Caco-2 (cell line): ENCODE measurements around the gene FSHR. TPM values are rescaled to one million over a fixed set of nuclear protein-coding genes. Genes with fewer than 3 reads are reported as not detected.

Source experiments
- BruUV-seq: library from RNA; stranded (reverse); fragments of 400-500 nt; replicated peaks from 2 replicates; lab custom pipeline; 2021; lab: Mats Ljungman, UMichigan
- CTCF ChIA-PET: fragments of 300-600 bp; sonication (Branson Sonifier 250); formaldehyde crosslinking; loops from one replicate; lab custom pipeline; 2022; ENCODE audit warnings: antibody characterized with exemption; lab: Charles Lee
- POLR2A ChIA-PET: fragments of 300-600 bp; sonication (Branson Sonifier 250); formaldehyde crosslinking; loops from one replicate; lab custom pipeline; 2022; ENCODE audit warnings: antibody characterized with exemption; lab: Charles Lee
- DNase-seq, 2 experiments: peaks; one replicate each; pipeline versions ENCODE4 v3.0.0 to v3.0.0-alpha.2; 2020 to 2022
- H3K27me3 ChIP-seq: replicated peaks from 2 replicates; pipeline ENCODE4 v1.6.0; 2011; ENCODE audit warnings: low read length; ENCODE audit not compliant: control insufficient read depth, insufficient read depth
- H3K36me3 ChIP-seq: 2 replicates; pipeline ENCODE4 v1.5.1; 2011; ENCODE audit warnings: low read length; ENCODE audit not compliant: control insufficient read depth, insufficient read depth
- H3K4me1 ChIP-seq: fragments of 250-450 bp; sonication (Bioruptor Pico); 2 replicates; pipeline ENCODE4 v1.5.1; 2020; ENCODE audit warnings: mild to moderate bottlenecking
- H3K4me3 ChIP-seq: 2 replicates; pipeline ENCODE4 v1.5.1; 2011; ENCODE audit warnings: low read depth, mild to moderate bottlenecking, control low read depth, low read length
- H3K9me3 ChIP-seq: fragments of 250-450 bp; sonication (Bioruptor Pico); 2 replicates; pipeline ENCODE4 v1.5.1; 2020; ENCODE audit warnings: mild to moderate bottlenecking, moderate library complexity
- H3K27ac Mint-ChIP-seq: one replicate; pipeline ENCODE4 v1.8.0; 2022; ENCODE audit warnings: mixed read lengths; ENCODE audit not compliant: unreplicated experiment
- H3K27me3 Mint-ChIP-seq: one replicate; pipeline ENCODE4 v1.8.0; 2022; ENCODE audit warnings: mixed read lengths; ENCODE audit not compliant: insufficient read depth, unreplicated experiment
- H3K36me3 Mint-ChIP-seq: one replicate; pipeline ENCODE4 v1.8.0; 2022; ENCODE audit warnings: mild to moderate bottlenecking, mixed read lengths; ENCODE audit not compliant: insufficient read depth, unreplicated experiment
- H3K4me1 Mint-ChIP-seq: one replicate; pipeline ENCODE4 v1.8.0; 2022; ENCODE audit warnings: low read depth, mixed read lengths; ENCODE audit not compliant: unreplicated experiment
- H3K4me3 Mint-ChIP-seq: one replicate; pipeline ENCODE4 v1.8.0; 2022; ENCODE audit warnings: mild to moderate bottlenecking, moderate library complexity, mixed read lengths; ENCODE audit not compliant: unreplicated experiment
- H3K9me3 Mint-ChIP-seq: one replicate; pipeline ENCODE4 v1.8.0; 2022; ENCODE audit warnings: mixed read lengths; ENCODE audit not compliant: unreplicated experiment
- intact Hi-C: fragments of 100-400 bp; cut with micrococcal nuclease; formaldehyde crosslinking; loops from one replicate; pipeline ENCODE4 v1.10.0; 2022; ENCODE audit not compliant: unreplicated experiment
- total RNA-seq: library from RNA; stranded (reverse); gene quantifications from 2 replicates; pipeline ENCODE4 v1.2.3, GENCODE V29; 2022
- TF ChIP-seq, protein P1 (sequence below), 2 experiments: fragments of 200-600 bp in 1 of 2; IDR thresholded peaks; 1 replicate in 1 of 2; 2 replicates in 1 of 2; pipeline versions ENCODE4 v1.5.1 to v1.8.0; 2011 to 2022; ENCODE audit warnings: antibody characterized with exemption in 1 of 2, control low read depth in 1 of 2, inconsistent platforms in 1 of 2, low read depth in 1 of 2, low read length in 1 of 2, mild to moderate bottlenecking in 1 of 2, moderate library complexity in 1 of 2; ENCODE audit not compliant: insufficient read depth in 1 of 2, severe bottlenecking in 1 of 2, unreplicated experiment in 1 of 2

Gene FSHR
- total RNA-seq, 1 experiment from 2014 or later: 0.41 TPM

DNA sequence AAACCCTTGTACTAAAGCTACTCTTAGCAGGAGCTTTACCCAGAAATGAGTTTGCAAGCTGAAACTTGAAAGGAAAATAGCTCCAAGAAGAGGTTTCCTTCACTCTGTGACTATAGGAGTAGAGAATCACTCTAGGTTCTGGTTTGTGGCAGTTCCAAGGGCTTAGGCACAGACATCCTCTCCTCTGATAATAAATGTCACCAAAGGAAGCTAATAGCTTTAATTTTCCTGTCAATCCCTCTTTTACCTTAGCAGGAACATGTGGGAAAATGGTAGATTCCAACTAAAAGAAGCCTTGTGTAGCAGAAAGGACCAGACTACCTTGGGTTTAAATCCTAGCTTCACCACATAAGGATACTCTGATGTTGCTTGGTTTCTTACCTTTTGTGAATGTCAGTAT lies 104.0 kb downstream of the FSHR start:
- no peak overlapping the region for H3K4me3 ChIP-seq
- no peak for DNase-seq

DNA sequence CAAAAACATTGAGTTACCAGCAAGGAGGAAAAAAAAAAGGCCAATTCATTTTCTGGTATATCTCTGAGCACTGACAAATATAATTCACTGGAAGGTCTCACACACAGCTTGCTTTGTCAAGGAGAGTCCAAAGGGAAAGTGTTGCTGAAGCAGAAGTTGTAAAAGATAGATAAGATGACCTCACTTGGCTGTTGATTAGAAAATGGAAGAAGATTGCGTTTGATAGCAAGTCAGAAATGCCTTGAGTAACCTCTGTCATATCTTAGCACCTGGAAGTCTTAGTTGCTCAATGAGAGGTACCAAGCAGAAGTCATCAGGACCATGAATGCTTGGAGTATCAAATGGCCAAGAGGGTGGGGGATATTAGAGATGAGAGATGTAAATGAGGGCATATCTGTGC lies 105.2 kb downstream of the FSHR start:
- Mint-ChIP-seq H3K36me3 (no peaks in the 10 kb centered on the region), H3K9me3 (no peaks in the 10 kb centered on the region), H3K27me3 (no peaks in the 10 kb centered on the region), H3K27ac (no peak overlapping the region), H3K4me1 (no peaks in the 10 kb centered on the region), H3K4me3 (no peak overlapping the region)
- no peaks in the 10 kb centered on the region for H3K4me1 ChIP-seq
- no TSS peak for BruUV-seq
- CTCF ChIA-PET: no interaction called here
- TF ChIP-seq, protein P1, sequence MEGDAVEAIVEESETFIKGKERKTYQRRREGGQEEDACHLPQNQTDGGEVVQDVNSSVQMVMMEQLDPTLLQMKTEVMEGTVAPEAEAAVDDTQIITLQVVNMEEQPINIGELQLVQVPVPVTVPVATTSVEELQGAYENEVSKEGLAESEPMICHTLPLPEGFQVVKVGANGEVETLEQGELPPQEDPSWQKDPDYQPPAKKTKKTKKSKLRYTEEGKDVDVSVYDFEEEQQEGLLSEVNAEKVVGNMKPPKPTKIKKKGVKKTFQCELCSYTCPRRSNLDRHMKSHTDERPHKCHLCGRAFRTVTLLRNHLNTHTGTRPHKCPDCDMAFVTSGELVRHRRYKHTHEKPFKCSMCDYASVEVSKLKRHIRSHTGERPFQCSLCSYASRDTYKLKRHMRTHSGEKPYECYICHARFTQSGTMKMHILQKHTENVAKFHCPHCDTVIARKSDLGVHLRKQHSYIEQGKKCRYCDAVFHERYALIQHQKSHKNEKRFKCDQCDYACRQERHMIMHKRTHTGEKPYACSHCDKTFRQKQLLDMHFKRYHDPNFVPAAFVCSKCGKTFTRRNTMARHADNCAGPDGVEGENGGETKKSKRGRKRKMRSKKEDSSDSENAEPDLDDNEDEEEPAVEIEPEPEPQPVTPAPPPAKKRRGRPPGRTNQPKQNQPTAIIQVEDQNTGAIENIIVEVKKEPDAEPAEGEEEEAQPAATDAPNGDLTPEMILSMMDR (IDR thresholded peaks at IDR 0.05; ENCODE audit: insufficient read depth in 1 of 2, low read depth in 1 of 2, low read length in 1 of 2, severe bottlenecking in 1 of 2, unreplicated experiment in 1 of 2): no peak
- no peaks in the 10 kb centered on the region for H3K9me3 ChIP-seq
- H3K27me3 ChIP-seq: no peaks in the 10 kb centered on the region
- H3K4me3 ChIP-seq: no peak overlapping the region
- POLR2A ChIA-PET: no interaction called here
- H3K36me3 ChIP-seq: no peaks in the 10 kb centered on the region
- intact Hi-C loops: no loop called here
- no peak for DNase-seq

More for the DNA sequence above, 104.0 kb downstream of the FSHR start:
- intact Hi-C loops: no loop called here
- Histone ChIP-seq H3K9me3 (no peaks in the 10 kb centered on the region), H3K4me1 (no peaks in the 10 kb centered on the region), H3K36me3 (no peaks in the 10 kb centered on the region), H3K27me3 (no peaks in the 10 kb centered on the region)
- Mint-ChIP-seq H3K27ac (no peak overlapping the region), H3K4me1 (no peaks in the 10 kb centered on the region), H3K36me3 (no peaks in the 10 kb centered on the region), H3K27me3 (no peaks in the 10 kb centered on the region), H3K4me3 (no peak overlapping the region), H3K9me3 (peaks cover 4% of the 10 kb centered on the region)
- BruUV-seq: no TSS peak
- ChIA-PET POLR2A (no interaction called here), CTCF (no interaction called here)
- TF ChIP-seq, protein P1 (IDR thresholded peaks at IDR 0.05; ENCODE audit: insufficient read depth in 1 of 2, low read depth in 1 of 2, low read length in 1 of 2, severe bottlenecking in 1 of 2, unreplicated experiment in 1 of 2): no peak

DNA sequence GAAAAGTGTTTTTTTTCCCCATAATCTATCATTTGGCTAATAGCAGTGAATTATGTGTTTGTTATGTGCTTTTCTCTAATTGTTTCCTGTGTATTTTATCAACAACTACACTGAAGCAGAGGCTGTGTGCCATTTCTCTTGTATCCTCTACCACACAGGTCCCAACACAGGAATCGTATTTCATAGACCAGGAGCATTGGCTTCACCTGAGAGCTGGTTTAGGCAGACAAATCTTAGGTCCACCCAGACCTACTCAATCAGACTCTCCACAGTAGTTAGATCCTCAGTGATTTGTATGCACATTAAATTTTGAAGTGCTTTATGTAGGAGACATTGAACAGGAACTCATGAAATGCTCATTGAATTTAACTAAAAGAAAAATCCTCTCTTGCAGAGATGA lies 109.2 kb downstream of the FSHR start:
- Mint-ChIP-seq H3K4me3 (no peak overlapping the region), H3K27ac (no peak overlapping the region), H3K27me3 (peaks cover 3% of the 10 kb centered on the region), H3K9me3 (no peaks in the 10 kb centered on the region), H3K4me1 (no peaks in the 10 kb centered on the region), H3K36me3 (no peaks in the 10 kb centered on the region)
- H3K4me3 ChIP-seq: no peak overlapping the region
- BruUV-seq: no TSS peak
- CTCF ChIA-PET: no interaction called here
- H3K27me3 ChIP-seq: no peaks in the 10 kb centered on the region
- TF ChIP-seq, protein P1 (IDR thresholded peaks at IDR 0.05; ENCODE audit: insufficient read depth in 1 of 2, low read depth in 1 of 2, low read length in 1 of 2, severe bottlenecking in 1 of 2, unreplicated experiment in 1 of 2): no peak
- no peaks in the 10 kb centered on the region for H3K36me3 ChIP-seq
- H3K9me3 ChIP-seq: no peaks in the 10 kb centered on the region
- no peaks in the 10 kb centered on the region for H3K4me1 ChIP-seq
- DNase-seq: no peak
- POLR2A ChIA-PET: no interaction called here
- intact Hi-C loops: loop anchor here (2.0 kb wide), 1 partner anchor 98 kb away; no protein-coding TSS in a partner anchor
